Activated naive CD8-positive, alpha-beta T cell treated with anti-CD3 and anti-CD28 coated beads, Interleukin-2, amount 50 U/mL, for 24 hours (primary cell): Measurements from ENCODE around the gene TMEM250.

ENCODE experiments used
- ATAC-seq: fragments of 150-1000 bp; cut with Tn5 transposase; one replicate; pipeline ENCODE4 v1.10.0; 2021
- DNase-seq: peaks from one replicate; pipeline ENCODE4 v3.0.0; 2021
- H3K27ac Mint-ChIP-seq: one replicate; pipeline ENCODE4 v1.8.0; 2021; ENCODE audit warnings: mild to moderate bottlenecking, mixed read lengths
- H3K27me3 Mint-ChIP-seq: one replicate; pipeline ENCODE4 v1.8.0; 2021; ENCODE audit warnings: mixed read lengths
- H3K36me3 Mint-ChIP-seq: one replicate; pipeline ENCODE4 v1.8.0; 2021; ENCODE audit warnings: low read depth, mixed read lengths
- H3K4me1 Mint-ChIP-seq: one replicate; pipeline ENCODE4 v1.8.0; 2021; ENCODE audit warnings: mixed read lengths
- H3K4me3 Mint-ChIP-seq: one replicate; pipeline ENCODE4 v1.8.0; 2021; ENCODE audit warnings: mild to moderate bottlenecking, moderate library complexity, mixed read lengths
- H3K9me3 Mint-ChIP-seq: one replicate; pipeline ENCODE4 v1.8.0; 2021; ENCODE audit warnings: mixed read lengths

The TMEM250 gene

DNA sequence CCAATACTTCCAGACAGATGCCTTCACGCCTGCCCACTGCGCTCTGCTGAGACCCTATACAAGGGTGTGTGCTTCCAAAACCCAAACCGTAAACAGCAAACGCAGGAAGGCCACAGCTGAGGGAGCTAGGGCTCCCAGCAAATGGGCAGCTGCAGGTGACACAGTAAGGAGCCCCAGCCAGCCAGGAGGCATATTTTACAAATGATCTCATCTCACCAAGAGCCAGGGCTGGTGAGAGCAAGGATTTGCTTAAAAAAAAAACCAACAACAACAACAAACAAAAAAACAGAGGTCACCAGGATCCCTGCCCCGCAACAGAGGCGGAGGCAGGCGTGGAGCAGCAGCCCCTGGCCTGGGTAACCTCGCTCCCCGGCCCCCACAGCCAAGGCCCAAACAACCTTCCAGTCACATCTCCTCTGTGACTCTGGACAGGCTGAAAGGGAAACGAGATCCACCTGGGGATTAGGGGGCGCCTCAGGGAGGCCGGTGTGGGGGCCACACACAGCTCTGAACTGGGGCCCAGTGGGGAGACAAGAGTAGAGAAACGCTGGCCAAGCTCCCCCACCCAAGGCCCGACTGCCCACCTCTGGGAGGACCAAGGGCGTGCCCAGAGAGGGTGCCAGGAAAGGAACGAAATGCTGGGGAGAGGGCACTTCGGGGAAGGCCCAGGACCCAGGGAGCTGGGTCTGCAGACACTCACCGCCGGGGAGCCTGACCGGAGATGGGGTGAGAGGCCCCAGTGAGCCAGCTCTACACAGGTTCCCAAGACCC, 26.9 kb downstream of the TMEM250 start:
- H3K36me3 Mint-ChIP-seq = no peaks in the 10 kb centered on the region
- no peak for ATAC-seq
- H3K27me3 Mint-ChIP-seq = no peaks in the 10 kb centered on the region
- no peaks in the 10 kb centered on the region for H3K9me3 Mint-ChIP-seq
- DNase-seq = no peak
- no peak overlapping the region for H3K27ac Mint-ChIP-seq
- H3K4me1 Mint-ChIP-seq = peaks cover 17% of the 10 kb centered on the region
- no peak overlapping the region for H3K4me3 Mint-ChIP-seq

DNA sequence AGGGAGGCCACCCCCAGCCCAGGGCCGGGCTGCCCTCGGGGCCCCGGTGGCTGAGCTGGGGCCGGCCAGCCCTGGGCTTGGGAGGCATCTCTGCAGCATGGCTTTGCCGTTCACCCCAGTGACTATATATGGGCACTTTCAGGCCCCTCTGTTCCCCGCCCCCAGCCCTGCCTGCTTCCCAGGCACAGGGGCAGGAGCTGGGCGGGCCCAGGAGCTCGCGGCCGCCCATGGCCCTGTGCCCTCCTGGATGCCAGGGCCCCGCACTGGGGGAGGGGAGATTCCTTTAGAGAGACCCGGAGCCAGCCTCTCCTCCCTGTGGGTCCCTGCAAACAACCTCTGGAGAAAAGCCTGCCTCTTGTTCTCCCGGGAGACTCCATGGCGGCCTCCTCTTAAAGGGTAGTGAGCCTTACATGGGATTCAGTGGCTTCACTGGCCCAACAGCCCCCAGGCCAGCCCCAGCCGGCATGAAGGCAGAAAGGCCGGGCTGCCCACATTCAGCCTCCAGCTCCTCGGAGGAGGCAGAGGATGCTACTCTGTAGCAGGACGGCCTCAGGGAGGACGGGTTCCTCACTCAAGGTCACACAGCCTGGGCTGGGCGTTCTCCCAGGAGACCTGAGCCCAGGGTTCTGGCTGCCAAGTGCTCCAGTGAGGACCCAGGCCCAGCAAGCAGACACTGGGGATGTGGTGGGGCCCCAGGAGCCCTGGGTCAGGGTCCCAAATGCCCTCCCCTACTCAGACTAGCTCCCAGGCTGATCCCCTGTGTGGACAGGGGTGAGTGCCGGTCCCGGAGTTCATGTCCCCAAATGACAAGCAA, 27.7 kb downstream of the TMEM250 start:
- H3K36me3 Mint-ChIP-seq = no peaks in the 10 kb centered on the region
- no peak for ATAC-seq
- H3K27me3 Mint-ChIP-seq = no peaks in the 10 kb centered on the region
- H3K4me3 Mint-ChIP-seq = no peak overlapping the region
- no peak overlapping the region for H3K27ac Mint-ChIP-seq
- H3K9me3 Mint-ChIP-seq = no peaks in the 10 kb centered on the region
- no peak for DNase-seq
- peaks cover 16% of the 10 kb centered on the region for H3K4me1 Mint-ChIP-seq

DNA sequence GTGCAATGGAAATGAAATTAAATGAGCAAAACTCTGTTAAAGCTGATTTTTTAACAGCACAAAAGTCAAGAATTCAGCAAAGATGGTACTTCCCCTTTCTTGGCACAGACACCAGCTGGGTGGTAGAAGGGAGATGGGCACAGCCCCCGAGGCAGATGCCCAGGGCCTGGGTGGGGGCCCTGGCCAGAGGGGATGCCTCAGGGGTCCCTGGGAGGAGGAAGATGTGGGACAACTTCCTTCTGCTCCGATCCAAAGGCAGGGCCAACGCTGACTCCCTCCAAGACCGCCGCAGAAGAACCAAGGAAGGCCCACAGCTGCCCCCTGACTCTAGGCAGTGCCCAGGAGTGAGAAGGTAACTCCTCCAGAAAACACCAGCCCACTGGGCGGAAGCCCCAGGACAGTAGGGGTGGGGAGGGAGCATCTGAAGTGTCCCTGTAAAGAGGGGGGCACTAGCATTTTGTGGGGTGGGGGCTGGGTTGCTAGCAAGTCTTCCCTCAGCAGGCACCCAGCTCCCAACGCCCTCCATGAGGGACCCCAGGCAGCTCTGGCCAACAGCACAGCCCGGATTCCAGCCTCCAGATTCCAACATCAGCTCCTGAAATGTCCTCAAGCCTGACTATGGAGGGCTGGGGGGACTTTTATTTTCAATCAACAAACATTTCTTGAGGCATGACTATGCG, 28.5 kb downstream of the TMEM250 start:
- H3K9me3 Mint-ChIP-seq = no peaks in the 10 kb centered on the region
- no peaks in the 10 kb centered on the region for H3K27me3 Mint-ChIP-seq
- ATAC-seq (no peak), DNase-seq (no peak)
- no peaks in the 10 kb centered on the region for H3K36me3 Mint-ChIP-seq
- H3K27ac Mint-ChIP-seq = no peak overlapping the region
- H3K4me3 Mint-ChIP-seq = no peak overlapping the region
- peaks cover 14% of the 10 kb centered on the region for H3K4me1 Mint-ChIP-seq

DNA sequence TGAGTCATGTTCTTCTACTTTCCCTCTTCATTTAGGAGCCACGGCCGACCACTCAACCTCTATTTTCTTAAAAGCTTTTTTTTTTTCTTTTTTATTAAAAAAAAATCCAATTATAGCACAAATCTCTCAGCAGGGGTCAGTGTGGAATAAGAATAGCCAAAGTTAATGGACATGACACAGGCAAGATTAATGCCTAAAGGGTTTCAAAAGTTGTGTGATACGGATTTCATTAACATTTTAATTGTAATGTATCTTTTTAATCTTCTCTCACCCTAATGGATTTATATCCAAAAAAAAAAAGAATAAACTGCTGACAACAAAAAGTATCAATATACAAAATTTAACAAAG, 29.0 kb downstream of the TMEM250 start:
- ATAC-seq = no peak

DNA sequence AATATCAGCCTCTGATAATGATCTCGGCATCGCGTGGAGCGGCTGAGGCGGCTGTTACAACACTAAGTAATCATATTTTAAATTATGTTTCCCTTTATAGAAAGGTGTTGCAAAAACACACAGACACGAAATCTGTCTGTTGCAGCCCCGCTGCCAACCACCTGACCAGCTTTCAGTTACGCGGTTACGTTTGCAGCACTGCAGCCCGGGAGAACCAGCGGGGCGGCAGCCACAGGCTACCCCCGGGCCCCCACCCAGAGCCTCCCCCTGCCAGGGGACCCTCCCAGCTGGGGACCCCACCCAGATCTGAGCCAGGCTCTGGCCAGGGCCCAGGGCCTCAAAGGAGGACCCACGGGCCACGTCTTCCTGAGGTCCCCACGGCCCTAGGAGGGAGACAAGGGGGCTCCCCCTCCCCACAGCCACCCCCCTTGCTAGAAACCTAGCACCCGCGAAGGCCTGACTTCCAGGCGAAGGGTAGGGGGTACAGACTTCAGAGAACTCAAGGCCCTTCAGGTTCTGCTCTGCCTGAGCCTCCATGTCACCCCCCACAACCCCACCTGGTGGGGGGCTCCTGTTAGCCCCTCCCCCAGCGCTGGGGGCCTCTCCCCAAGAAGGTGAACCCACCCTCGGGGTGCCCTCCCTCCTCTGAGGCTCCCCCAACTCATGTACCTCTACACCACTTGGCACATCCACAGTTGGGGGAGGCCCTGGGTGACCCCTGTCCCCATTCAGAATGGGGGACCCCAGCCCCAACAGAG, 29.6 kb downstream of the TMEM250 start:
- Mint-ChIP-seq H3K4me3 (no peak overlapping the region), H3K9me3 (no peaks in the 10 kb centered on the region), H3K4me1 (peaks cover 17% of the 10 kb centered on the region), H3K27ac (no peak overlapping the region), H3K36me3 (no peaks in the 10 kb centered on the region), H3K27me3 (no peaks in the 10 kb centered on the region)
- DNase-seq = no peak
- no peak for ATAC-seq

More for the DNA sequence above, 29.0 kb downstream of the TMEM250 start:
- Mint-ChIP-seq H3K27me3 (no peaks in the 10 kb centered on the region), H3K36me3 (no peaks in the 10 kb centered on the region), H3K27ac (no peak overlapping the region), H3K4me1 (peaks cover 15% of the 10 kb centered on the region), H3K4me3 (no peak overlapping the region), H3K9me3 (no peaks in the 10 kb centered on the region)
- no peak for DNase-seq

DNA sequence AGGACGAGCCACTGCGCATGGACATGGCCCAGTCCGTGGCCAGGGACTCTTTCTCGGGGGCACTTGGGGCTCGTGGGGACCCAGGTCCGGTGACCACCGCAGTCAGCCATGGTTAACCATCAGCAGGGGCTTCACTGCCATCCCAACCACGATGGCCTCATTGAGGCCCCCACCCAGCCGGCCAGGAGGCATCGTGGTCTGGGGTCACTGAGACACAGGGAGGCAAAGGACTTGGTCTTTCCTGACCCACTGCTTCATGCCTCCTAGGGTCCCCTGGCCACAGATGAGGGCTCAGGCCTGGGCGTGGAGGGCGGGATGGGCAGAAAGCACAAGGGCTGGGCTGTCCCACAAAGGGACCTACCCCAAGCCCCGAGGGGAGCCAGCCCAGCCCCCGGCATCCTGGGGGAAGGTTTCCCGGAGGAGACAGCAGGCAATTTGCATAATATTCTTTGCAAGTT, 30.2 kb downstream of the TMEM250 start:
- Mint-ChIP-seq H3K27me3 (no peaks in the 10 kb centered on the region), H3K4me3 (no peak overlapping the region), H3K36me3 (no peaks in the 10 kb centered on the region), H3K27ac (no peak overlapping the region), H3K9me3 (no peaks in the 10 kb centered on the region), H3K4me1 (peaks cover 17% of the 10 kb centered on the region)
- ATAC-seq = no peak
- no peak for DNase-seq

DNA sequence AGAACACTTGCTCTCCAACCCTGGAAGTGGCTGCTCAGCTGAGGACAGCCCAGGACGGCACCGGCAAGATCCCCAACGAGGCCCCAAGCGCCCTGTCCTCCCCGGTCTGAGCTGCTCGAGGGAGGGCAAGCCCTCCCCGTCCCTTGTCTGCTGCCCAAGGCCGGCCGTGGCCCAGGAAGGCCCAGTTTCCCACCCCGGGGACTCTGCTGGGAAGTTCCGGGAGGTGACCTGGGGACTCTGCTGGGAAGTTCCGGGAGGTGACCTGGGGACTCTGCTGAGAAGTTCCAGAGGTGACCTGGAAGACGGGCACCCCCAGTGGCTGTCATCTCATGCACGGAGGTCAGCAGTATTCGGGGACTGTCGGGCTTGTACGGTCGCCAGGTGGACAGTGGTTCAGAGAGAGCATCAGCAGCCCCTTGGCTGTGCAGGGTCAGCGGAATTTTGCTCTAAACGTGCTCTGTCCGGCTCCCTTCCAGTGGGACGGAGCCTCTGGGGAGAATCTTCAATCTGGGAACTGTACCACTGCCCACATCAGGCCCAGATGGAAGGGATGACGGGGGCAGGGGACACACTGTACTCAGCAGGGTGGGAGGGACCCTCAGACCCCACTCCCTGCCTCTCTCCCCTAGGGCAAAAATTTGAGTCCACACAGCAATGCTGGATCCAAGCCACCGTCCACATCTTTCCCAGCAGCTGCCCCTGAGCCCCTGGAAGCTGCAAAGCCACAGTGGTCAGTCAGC, 30.8 kb downstream of the TMEM250 start:
- DNase-seq = no peak
- no peaks in the 10 kb centered on the region for H3K27me3 Mint-ChIP-seq
- peaks cover 13% of the 10 kb centered on the region for H3K4me1 Mint-ChIP-seq
- ATAC-seq = no peak
- no peak overlapping the region for H3K27ac Mint-ChIP-seq
- no peaks in the 10 kb centered on the region for H3K9me3 Mint-ChIP-seq
- H3K4me3 Mint-ChIP-seq = no peak overlapping the region
- H3K36me3 Mint-ChIP-seq = no peaks in the 10 kb centered on the region

DNA sequence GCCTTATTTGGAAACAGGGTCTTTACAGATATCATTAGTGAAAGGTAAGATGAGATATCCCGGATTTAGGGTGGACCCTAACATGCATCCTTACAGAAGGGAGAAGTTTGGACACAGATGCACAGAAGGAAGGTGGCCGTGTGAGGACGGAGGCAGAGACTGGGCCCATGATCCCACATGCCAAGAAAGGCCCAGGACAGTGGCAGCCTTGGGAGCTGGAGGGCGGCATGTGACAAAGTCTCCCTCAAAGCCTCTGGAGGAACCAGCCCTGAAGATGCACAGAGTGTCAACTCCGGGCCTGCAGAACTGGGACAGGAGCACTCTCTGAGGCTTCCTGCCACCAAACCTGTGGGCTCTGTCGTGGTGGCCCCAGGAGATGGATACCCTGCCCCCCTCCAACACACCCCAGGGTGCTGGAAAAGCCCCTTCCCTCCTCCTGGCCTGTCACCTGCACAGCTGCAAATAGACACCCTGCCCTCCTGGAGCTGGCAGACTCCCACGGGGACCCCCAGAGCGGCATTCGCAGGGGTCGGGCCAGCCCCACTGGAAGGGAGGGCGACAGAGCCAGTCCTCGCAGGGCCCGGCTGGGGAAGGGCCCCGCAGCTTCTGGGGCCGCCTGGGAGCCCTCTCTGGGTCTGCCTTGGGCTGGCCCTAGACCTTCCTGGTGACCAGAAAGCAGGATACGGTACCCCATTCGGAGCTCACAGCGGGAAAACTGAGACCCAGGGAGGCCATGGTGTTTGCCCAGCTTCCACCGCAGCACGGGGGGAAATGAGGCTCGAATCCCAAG, 31.5 kb downstream of the TMEM250 start:
- peaks cover 12% of the 10 kb centered on the region for H3K4me1 Mint-ChIP-seq
- no peak overlapping the region for H3K27ac Mint-ChIP-seq
- no peaks in the 10 kb centered on the region for H3K9me3 Mint-ChIP-seq
- DNase-seq (no peak), ATAC-seq (no peak)
- no peak overlapping the region for H3K4me3 Mint-ChIP-seq
- H3K36me3 Mint-ChIP-seq = no peaks in the 10 kb centered on the region
- no peaks in the 10 kb centered on the region for H3K27me3 Mint-ChIP-seq

DNA sequence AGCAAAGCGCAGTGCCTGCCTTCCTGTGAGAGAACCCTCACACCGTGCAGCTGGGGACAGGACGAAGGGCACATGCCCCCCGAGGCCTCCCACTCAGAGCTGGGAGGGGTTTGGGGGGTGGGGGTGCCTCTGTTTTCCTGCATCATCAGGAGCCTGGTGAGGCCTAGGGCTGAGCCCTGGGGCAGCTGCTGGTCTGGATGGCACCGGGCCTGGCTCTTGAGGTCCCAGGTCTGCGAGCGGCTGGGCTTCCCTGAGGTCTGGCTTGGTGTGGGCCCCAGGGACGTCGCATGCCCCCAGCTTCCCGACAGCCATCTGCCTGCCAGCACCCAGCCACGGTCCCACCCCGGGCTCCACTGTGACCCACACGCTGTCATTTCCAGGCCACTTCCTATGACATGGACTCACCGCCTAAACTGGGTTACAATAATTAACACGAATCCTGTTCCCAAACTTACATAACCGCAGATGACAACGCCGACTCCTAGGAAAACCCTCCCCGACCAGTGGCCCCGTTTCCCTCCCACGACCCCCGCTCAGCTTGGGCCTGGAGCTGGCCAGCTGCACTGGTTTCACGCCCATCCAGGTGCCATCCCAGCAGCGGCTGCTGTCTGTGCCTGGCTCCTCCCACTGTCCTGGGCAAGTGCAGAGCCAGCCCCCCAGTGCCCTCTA, 32.3 kb downstream of the TMEM250 start:
- Mint-ChIP-seq H3K27me3 (no peaks in the 10 kb centered on the region), H3K4me1 (peaks cover 10% of the 10 kb centered on the region), H3K4me3 (no peak overlapping the region), H3K9me3 (no peaks in the 10 kb centered on the region), H3K27ac (no peak overlapping the region), H3K36me3 (no peaks in the 10 kb centered on the region)
- no peak for DNase-seq
- no peak for ATAC-seq

DNA sequence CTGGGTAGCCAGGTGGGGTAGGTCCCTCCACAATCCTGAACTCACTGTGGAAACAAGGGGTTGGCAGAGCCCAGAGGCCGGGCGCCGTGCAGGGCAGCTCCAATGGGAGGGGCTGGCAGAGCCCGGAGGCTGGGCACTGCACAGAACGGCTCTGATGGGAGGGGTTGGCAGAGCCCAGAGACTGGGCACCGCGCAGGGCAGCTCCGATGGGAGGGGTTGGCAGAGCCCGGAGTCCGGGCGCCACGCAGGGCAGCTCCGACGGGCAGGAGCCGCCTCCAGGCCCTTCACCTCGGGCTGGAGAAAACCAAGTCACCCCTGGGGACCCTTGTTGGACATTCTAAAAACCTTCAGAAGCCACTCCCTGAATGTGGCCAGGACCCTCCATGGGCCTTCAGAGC, 32.9 kb downstream of the TMEM250 start:
- ATAC-seq = no peak
- Mint-ChIP-seq H3K36me3 (no peaks in the 10 kb centered on the region), H3K27me3 (no peaks in the 10 kb centered on the region), H3K9me3 (no peaks in the 10 kb centered on the region), H3K27ac (no peak overlapping the region), H3K4me1 (peaks cover 10% of the 10 kb centered on the region), H3K4me3 (no peak overlapping the region)
- no peak for DNase-seq

DNA sequence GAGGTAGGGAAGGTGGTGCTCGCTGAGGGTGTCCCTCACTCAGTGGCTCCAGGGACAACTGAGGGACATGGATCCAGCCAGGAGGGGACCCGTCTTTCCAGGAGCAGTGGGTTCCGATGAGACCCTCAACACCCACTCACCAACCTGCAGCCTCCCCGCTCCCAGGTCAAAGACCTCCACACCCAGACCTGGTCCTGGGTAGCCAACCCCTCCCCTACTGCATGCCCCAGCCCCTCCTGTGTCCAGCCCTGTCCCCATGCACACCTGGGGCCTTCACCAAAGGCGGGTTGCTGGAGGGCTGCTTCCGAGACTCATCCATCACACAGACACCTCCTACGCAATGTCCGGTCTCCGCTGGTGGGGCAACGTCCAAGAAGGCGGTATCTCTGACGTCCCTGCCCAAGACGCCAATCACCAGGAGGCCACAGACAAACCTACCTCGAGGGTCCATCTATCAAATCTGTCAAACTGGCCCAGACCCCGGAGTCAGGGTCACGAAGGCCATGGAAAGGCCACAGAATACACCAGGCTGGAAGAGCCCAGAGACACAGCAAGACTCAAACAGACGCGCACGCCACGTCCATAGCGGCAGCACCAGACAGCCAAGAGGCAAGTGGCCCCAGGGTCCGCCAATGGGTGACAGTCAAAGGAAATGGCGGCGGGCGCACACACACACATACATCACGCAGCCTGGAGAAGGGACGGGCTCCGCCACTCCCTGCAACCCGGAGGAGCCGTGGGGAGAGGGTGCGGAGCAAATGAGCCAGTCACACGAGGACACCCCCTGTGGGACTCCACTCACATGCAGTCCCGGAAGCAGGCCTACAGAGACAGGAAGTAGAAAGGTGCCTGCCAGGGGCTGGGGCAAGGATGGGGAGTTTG, 34.4 kb downstream of the TMEM250 start:
- no peaks in the 10 kb centered on the region for H3K27me3 Mint-ChIP-seq
- DNase-seq = no peak
- ATAC-seq = no peak
- no peak overlapping the region for H3K4me3 Mint-ChIP-seq
- peaks cover 3% of the 10 kb centered on the region for H3K4me1 Mint-ChIP-seq
- H3K27ac Mint-ChIP-seq = no peak overlapping the region
- H3K36me3 Mint-ChIP-seq = no peaks in the 10 kb centered on the region
- no peaks in the 10 kb centered on the region for H3K9me3 Mint-ChIP-seq

DNA sequence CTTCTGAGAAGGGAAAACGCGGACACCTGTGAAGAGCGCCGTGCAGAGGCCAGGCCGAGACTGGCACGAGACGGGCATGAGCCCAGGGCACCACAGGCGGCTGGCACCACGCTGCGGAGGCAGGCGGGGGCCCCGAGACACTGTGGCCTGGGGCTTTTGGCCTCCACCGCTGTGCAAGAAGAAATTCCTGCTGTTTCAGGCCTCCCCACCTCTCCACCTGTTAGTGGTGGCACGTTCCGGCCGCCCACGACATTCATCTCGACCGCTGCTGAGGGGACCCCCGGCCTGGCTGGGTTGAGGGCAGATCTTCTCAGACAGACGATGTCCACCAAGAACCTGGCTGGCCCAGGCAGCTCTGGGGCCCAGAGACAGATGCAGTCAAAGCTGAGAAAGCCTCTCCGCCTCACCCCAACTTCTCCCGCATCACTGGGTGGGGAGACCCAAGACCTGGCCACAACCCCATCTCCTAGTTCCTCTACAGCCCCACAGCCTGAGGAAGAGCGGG, 35.1 kb downstream of the TMEM250 start:
- ATAC-seq (no peak), DNase-seq (no peak)
- H3K9me3 Mint-ChIP-seq = no peaks in the 10 kb centered on the region
- H3K36me3 Mint-ChIP-seq = no peaks in the 10 kb centered on the region
- H3K27me3 Mint-ChIP-seq = no peaks in the 10 kb centered on the region
- H3K4me1 Mint-ChIP-seq = peaks cover 3% of the 10 kb centered on the region
- no peak overlapping the region for H3K27ac Mint-ChIP-seq
- no peak overlapping the region for H3K4me3 Mint-ChIP-seq
